Measurements from ENCODE around the gene MOB3C.
"Not testable (repeated sequence)": the region's sequence is repeated elsewhere in the genome, so short reads cannot be mapped to it uniquely, and the experiment has no call there.

Gene MOB3C

DNA sequence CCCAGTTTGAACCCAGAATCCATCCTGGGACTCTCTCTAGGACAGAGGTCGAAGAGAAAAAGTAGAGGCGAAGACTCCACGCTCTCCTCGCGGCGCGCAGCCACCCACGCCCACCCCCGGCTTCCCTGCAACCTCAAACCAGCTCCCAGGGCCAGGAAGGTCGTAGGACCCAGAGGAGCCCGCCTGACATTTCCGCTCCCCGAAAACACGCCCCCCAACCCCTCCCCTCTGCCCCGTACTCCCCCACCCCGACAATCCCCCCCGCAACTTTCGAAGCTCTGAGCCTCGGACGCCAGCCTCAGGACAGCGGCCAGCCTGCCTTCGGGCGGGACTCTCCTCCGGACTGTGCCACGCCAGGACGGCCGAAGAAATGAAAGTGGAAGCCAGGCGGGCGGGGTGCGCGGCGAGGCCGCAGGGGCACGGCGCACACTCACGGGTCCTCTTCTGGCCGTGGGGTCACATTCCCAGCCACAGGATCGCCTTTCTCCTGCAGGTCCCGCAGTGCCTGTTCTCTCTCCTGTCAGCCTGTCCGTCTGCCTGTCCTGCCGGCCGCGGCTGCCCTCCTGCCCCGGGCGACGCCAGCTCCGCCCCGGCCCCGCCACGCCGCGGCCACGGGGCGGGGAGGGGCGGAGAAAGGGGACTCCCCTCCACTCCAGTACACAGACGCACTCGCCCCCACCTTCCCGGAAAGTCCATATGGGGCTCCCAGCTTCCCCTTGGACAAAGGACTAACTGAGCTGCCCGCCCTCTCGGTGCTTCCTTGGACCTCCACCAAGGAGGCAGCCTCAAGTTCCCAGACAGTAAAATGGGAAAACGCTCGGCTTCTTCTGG lies at the start of gene MOB3C:
TSS of gene MOB3C (minus strand) at position 535 of the 831 bp plus-strand sequence. CDS start 3,490 bp downstream, outside the sequence.
- DNase-seq (ENCODE audit: low read depth in 2 of 3, low spot score in 2 of 3) = peak; percentile 15 to 38 (median 30)

- DNase-seq (ENCODE audit: low read depth in 2 of 3, low spot score in 2 of 3) = no peak
Measured at GRCh38 chr1:46665983-46666382, 49.4 kb upstream of the MOB3C start.

DNA sequence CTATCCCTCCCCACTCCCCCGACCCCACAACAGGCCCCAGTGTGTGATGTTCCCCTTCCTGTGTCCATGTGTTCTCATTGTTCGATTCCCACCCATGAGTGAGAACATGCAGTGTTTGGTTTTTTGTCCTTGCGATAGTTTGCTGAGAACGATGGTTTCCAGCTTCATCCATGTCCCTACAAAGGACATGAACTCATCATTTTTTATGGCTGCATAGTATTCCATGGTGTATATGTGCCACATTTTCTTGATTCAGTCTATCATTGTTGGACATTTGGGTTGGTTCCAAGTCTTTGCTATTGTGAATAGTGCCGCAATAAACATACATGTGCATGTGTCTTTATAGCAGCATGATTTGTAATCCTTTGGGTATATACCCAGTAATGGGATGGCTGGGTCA lies 46.3 kb upstream of the MOB3C start:
- DNase-seq (ENCODE audit: low read depth in 2 of 3, low spot score in 2 of 3) = not testable (repeated sequence)

DNA sequence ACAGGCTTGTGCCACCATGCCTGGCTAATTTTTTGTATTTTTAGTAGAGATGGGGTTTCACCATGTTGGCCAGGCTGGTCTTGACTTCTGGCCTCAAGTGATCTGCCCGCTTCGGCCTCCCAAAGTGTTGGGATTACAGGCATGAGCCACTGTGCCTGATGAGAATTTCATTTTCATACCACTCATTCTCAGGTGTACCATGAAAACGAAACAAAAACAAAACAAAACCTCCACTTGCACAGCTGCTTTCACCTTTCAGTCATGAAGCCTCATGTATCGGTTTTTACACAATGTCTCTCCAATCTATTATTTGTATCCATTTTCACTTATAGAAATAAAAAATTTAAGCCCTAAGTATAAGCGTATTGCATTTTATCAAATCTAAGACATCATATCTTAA lies 43.5 kb upstream of the MOB3C start:
- DNase-seq (ENCODE audit: low read depth in 2 of 3, low spot score in 2 of 3) = not testable (repeated sequence)

DNA sequence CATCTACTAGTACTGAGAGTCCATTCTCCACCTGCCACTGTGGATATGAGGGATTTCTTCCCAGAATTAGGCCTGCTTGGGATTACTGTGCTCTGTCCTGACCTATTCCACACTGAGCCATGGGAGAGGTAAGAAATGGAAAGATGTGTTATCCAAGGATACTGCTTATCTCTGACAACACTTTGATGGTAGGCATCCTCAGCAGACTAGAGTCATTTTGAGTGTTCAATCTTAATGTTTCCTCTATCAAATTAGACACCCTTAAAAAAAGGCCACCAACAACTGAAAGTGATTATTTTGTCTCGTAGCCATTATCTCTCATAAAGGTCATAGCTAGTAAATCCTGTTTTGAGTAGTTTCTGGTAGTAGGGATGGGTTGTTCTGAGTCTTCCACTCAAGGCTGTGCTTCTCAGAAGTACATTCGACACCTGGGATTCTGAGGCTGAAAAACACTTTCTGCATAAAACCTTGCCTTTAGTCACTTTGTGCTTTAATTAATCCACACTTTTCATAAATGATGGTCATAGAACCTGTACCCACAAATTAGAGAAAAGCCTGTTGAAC lies 42.8 kb upstream of the MOB3C start:
- DNase-seq (ENCODE audit: low read depth in 2 of 3, low spot score in 2 of 3) = no peak

GRCh38 chr1:46657775-46658174 lies 41.2 kb upstream of the MOB3C start:
- no peak for DNase-seq (ENCODE audit: low read depth in 2 of 3, low spot score in 2 of 3)

DNA sequence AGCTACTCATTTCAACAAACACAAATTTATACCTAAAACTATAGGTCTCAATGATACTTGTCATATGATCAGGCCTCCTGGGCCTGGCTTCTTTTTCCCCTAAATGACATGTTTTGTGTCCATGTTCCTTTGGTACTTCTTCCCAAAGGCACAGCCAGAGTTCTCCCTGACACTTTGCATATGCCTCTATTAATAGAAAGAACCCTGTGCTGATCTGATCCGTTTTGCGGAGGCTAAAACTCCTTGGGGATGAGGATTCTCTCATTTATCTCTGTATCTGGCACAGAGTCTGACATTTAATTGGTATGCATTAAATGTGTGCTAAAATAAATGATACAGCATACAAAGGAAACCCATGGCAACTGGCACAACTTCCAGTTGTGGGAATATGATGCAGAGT lies 40.0 kb upstream of the MOB3C start:
- no peak for DNase-seq (ENCODE audit: low read depth in 2 of 3, low spot score in 2 of 3)

DNA sequence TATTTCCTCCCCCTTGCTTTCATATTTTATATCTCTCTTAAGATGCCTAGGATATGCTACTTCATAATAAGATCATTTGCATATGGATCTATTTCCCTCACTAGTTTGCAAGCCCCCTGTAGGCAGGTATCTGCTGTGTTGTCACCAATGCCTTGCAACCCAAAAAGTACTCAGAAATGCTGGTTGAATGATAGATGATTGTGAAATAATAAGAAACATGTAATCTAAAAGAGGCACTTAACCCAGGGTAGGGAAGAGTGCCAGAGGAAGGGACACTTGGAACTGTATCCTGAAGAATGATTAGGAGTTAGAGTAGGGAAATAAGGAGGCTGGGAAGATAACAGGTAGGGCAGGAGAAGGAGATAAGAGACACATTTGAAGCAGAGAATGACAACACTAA lies 39.2 kb upstream of the MOB3C start:
- no peak for DNase-seq (ENCODE audit: low read depth in 2 of 3, low spot score in 2 of 3)

GRCh38 chr1:46654698-46655097 lies 38.1 kb upstream of the MOB3C start:
- DNase-seq (ENCODE audit: low read depth in 2 of 3, low spot score in 2 of 3) = not testable (repeated sequence)

DNA sequence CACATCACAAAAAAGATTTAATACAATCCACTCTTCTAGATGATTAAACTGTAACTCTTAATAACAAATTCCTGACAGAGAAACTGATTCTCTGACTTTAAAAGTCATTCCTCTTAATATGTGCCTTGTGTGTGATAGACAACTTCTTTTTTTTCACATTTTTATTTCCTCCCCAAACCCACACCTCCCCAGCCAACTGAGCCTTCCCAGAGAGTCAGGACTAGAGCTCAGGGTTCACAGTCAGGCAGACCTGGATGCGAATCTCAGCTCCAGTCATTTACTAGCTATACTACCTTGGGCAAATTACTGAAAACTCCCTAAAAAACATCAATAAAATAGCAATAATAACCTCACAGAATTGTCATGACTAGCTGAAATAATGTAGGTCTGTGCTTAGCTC lies 37.4 kb upstream of the MOB3C start:
- DNase-seq (ENCODE audit: low read depth in 2 of 3, low spot score in 2 of 3) = no peak

GRCh38 chr1:46653405-46653958 lies 36.9 kb upstream of the MOB3C start:
- no peak for DNase-seq (ENCODE audit: low read depth in 2 of 3, low spot score in 2 of 3)

DNA sequence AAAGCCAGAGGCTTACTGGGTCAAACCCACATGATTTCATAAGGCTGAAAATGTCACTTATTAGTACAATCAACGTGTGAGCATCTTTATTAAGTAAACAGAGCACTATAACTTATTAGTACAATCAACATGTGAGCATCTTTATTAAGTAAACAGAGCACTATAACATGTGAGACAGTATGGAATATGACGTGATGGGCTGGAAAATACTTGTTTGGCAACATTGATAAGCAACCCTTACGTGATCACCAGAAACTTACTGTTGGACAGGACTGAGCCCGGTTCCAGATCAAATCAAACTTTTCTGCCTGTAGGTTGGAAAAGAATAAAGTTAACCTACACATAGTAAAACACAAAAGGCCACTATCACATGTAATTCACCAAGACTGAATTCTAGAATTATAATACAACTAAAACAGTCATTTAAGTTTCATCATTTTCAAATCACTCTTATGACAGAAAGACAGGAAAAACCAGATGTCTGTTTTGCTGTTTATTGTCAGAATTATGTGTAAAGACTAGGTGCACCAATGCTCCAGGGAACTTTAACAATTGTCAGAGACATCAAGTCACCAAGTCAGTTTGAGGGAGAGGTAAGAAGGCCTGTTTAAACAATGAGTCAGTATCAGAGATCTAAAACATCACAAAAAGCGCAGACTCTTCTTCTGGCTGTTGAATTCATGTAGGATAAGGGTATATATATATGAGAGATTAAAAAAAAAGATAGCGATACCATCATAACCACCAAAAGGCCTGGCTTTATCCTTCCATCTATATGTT lies 35.9 kb upstream of the MOB3C start:
- DNase-seq (ENCODE audit: low read depth in 2 of 3, low spot score in 2 of 3) = no peak

GRCh38 chr1:46651152-46651551 lies 34.5 kb upstream of the MOB3C start:
- not testable (repeated sequence) for DNase-seq (ENCODE audit: low read depth in 2 of 3, low spot score in 2 of 3)

DNA sequence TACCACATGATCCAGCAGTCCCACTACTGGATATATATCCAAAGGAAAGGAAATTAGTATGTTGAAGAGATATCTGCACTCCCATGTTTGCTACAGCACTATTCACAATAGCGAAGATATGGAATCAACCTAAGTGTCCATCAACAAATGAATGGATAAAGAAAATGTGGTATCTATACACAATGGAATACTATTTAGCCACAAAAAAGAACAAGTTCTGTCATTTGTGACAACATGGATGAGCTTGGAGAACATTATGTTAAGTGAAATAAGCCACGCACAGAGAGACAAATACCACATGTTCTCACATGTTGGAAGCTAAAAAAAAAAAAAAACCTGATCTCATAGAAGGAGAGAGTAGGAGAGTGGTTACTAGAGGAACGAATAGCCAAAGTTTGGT lies 33.9 kb upstream of the MOB3C start:
- DNase-seq (ENCODE audit: low read depth in 2 of 3, low spot score in 2 of 3) = no peak

- no peak for DNase-seq (ENCODE audit: low read depth in 2 of 3, low spot score in 2 of 3)
Measured at GRCh38 chr1:46649764-46650163, 33.2 kb upstream of the MOB3C start.

- DNase-seq (ENCODE audit: low read depth in 2 of 3, low spot score in 2 of 3) = no peak
Measured at GRCh38 chr1:46647611-46648010, 31.0 kb upstream of the MOB3C start.

GRCh38 chr1:46646844-46647243 lies 30.2 kb upstream of the MOB3C start:
- DNase-seq (ENCODE audit: low read depth in 2 of 3, low spot score in 2 of 3) = no peak

- DNase-seq (ENCODE audit: low read depth in 2 of 3, low spot score in 2 of 3) = no peak
Measured at GRCh38 chr1:46646331-46646730, 29.7 kb upstream of the MOB3C start.

- no peak for DNase-seq (ENCODE audit: low read depth in 2 of 3, low spot score in 2 of 3)
Measured at GRCh38 chr1:46645815-46646214, 29.2 kb upstream of the MOB3C start.

GRCh38 chr1:46643368-46643775 lies 26.8 kb upstream of the MOB3C start:
- no peak for DNase-seq (ENCODE audit: low read depth in 2 of 3, low spot score in 2 of 3)

DNA sequence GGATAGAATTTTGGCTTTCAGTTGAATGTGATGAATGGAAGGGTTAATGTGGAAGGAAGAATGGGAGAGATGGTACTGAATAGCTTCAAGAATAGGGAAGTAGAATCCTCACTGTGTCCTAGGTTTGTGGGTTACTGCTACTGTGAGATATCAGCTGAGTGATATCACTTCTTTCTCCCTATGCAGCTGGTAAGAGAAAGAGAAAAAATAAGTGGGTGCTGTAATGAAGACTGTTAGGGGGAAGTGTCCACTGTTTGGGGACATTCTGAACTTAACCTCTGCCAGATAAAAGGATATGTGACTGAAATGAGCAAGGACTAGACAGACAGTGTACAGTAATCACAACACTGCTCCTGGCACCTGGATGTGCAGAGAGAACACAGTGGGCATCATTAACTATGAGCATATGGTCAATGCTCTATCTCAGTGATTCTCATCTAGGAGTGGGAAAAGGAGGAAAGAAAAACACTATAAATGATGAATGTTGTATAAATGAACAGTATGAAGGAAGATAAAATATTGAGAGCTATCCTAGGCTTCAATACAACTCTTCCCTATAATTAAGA lies 25.6 kb upstream of the MOB3C start:
- no peak for DNase-seq (ENCODE audit: low read depth in 2 of 3, low spot score in 2 of 3)

Data from activated CD8-positive, alpha-beta memory T cell treated with anti-CD3 and anti-CD28 coated beads for 48 hours (primary cell).